ENCODE results near the gene GSTT2B.
"Not testable (repeated sequence)": the region's sequence is repeated elsewhere in the genome, so short reads cannot be mapped to it uniquely, and the experiment has no call there.

DNA sequence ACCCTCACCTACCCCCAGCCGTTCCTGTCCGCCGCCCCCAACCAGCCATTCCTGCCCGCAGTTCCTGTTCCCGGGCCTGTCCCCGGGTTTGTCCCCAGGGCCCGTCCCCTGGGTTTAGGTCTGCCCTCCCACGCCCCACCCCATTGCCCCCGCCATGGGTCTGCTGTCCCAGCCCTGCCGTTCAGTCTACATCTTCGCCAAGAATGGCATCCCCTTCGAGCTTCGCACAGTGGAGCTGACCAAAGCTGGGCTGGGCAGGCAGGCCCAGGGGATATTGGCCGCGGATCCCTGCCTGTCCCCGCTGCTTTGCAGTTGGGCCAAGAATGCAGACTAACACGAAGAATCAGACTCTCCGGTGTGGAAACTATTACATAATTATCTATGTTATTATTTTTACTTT is 11.2 kb downstream of the GSTT2B start:
- TF ChIP-seq, protein P1, sequence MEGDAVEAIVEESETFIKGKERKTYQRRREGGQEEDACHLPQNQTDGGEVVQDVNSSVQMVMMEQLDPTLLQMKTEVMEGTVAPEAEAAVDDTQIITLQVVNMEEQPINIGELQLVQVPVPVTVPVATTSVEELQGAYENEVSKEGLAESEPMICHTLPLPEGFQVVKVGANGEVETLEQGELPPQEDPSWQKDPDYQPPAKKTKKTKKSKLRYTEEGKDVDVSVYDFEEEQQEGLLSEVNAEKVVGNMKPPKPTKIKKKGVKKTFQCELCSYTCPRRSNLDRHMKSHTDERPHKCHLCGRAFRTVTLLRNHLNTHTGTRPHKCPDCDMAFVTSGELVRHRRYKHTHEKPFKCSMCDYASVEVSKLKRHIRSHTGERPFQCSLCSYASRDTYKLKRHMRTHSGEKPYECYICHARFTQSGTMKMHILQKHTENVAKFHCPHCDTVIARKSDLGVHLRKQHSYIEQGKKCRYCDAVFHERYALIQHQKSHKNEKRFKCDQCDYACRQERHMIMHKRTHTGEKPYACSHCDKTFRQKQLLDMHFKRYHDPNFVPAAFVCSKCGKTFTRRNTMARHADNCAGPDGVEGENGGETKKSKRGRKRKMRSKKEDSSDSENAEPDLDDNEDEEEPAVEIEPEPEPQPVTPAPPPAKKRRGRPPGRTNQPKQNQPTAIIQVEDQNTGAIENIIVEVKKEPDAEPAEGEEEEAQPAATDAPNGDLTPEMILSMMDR (IDR thresholded peaks at IDR 0.05), result not testable (repeated sequence)
- TF ChIP-seq POLR2A (IDR thresholded peaks at IDR 0.05), result not testable (repeated sequence)
